Pulmonary artery endothelial cell (primary cell): ENCODE data around the gene KAT7. TPM values are rescaled to one million over a fixed set of nuclear protein-coding genes. Genes with fewer than 3 reads are reported as not detected.
"Not testable (repeated sequence)": the region's sequence is repeated elsewhere in the genome, so short reads cannot be mapped to it uniquely, and the experiment has no call there.

Source experiments
- DNase-seq: peaks from one replicate; pipeline ENCODE4 v3.0.0-alpha.2; 2011; ENCODE audit warnings: low read depth, low spot score
- total RNA-seq: library from RNA; depleted of rRNA; stranded (reverse); fragments of >200 nt; gene quantifications from 2 replicates; pipeline ENCODE4 v1.2.3, GENCODE V29; 2014

The KAT7 gene
- 40.4 and 60.9 TPM in 2 replicates for total RNA-seq

DNA sequence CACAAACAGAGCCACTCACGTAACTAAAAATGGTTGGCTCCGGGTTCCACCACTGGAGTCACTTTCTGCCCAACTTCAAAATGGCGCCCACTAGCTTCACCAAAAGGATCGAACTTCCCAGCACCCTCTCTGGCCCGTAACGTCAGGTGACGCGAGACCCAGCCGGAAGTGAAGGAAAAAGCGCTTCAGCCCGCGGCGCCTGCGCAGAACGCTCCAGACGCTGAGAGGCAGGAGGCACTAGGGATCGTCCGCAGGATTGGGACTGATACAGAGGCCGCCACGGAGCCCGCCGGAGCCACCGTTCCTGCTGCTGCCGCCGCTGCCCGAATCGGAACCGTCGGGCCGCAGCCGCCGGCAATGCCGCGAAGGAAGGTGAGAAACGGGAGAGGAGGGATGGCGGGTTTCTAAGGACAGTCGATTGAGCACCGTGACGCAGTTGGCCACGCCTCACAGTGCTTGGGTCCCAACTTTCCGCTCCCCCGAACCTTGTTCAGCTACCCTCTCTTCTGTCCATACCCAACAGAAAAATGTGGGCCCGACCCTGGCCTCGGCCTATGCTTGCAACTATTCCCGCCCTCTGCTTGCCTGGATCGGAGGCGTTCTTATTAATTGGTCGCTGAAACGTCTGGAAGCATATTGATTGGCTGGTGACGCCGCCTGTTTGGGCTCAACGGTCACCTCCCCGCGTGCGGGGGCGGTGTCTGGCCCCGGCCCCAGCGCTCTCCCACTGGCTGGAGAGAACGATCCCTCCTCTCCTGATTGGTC, at the start of gene KAT7:
TSS of gene KAT7 (plus strand) at position 204 of the 765 bp plus-strand sequence. CDS start at position 358, 154 bp downstream.
- peak; percentile 99 for DNase-seq

GRCh38 chr17:49739641-49740271, 48.7 kb upstream of the KAT7 start:
- no peak for DNase-seq

DNA sequence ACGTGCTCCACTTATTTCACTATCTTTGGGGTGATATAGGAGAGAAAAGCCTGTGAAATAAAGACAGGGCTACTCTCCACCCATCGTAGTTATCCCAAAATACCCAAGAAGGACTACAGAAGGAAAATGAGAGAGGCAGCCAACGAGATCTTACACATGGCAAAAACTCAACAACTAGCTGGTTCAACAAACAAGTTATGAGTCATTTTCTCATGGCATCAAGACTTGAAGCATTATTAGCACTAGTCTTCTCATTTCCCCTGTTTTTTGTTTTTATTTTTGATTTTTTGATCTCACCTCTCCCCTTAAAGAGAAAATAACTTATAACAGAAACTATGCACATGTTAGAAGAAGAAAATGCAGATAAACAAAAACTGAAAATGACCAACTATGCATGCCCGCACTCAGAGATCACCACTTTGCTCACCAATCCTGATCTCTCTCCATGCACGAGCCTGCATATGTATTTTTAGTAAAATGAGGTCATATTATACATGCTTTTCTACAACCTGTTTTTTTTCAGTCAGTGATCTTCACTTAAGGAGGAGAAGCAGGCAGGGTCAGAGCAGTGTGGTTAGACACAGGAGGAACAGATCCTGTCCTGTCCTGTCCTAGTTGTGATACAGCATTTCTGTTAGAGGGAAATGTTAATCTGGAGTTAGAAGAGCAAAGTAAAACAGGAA, 47.3 kb upstream of the KAT7 start:
- DNase-seq: no peak

- DNase-seq: no peak
Measured at GRCh38 chr17:49741692-49742076, 46.8 kb upstream of the KAT7 start.

DNA sequence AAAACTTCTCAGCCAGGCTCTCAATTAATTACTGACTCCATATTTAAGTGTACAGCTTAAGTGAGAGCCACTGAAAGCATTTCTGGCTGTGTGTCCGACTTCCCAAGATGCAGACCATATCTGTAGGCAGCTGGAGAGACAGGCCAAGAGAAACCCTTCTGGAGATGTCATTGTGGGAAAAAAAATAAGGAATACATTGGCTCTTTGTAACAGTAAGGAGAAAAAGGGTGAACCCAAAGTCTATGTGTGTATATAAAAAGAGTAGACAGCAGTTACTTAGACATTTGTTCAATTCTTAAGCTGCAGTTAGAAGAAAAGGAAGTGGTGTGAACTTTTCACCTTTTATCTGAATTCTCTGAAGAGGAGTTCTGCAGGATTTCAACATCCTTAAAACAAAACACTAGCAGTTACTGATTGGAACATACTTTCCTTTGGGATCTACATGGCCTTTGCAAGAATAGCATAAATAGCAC, 46.3 kb upstream of the KAT7 start:
- no peak for DNase-seq

- DNase-seq: no peak
Measured at GRCh38 chr17:49745175-49746139, 43.0 kb upstream of the KAT7 start.

DNA sequence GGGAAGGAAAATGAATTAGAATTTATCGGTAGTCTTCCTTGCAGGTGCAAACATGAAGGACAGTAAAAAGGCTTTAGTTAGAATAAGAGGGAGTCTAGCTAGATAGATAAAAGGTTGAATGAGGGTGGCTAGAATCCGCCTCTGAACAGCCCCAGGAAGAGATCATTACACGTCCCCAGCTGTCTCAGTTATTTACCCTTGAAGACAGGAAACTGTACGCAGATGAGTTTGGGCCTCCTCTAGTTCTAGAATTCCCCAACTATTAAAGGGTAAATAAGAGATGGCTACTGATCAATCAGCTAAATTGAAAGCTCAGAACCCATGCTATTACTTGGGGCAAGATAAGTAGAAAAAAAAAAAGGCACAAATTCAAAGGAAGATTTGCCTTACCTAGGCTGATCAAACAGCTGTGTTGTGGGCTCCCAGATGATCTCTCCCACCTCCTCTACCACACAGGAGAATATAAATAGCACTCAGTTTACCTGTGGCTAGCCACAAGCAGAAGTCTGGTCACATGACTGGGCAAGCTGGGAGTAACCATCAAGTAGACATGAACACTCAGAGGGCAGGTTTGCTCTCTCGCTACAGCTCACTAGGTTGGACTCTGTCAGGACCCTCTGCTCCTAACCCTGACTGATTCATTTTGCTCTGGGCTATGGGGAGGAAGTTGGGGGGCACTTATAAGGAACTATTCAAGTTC, 41.5 kb upstream of the KAT7 start:
- DNase-seq: no peak

DNA sequence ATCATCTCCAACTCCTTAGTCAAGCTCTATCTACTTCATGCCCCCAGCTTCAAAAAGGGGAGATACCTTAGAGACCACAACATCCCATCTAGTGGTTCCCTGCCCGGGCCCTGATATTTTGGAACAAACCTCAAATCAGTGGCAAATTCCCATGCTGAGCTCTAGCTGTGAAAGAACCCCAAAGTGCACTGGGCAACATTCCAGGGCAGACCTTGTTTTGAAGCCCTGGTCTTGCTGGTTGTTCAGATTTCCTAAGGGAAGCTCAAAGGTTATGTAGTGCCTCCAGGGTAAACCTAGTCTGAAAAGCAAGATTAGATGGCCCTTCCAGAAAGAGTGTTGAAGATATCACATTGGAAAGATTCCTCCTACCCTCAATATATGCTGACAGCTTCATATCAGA, 40.8 kb upstream of the KAT7 start:
- DNase-seq: no peak

DNA sequence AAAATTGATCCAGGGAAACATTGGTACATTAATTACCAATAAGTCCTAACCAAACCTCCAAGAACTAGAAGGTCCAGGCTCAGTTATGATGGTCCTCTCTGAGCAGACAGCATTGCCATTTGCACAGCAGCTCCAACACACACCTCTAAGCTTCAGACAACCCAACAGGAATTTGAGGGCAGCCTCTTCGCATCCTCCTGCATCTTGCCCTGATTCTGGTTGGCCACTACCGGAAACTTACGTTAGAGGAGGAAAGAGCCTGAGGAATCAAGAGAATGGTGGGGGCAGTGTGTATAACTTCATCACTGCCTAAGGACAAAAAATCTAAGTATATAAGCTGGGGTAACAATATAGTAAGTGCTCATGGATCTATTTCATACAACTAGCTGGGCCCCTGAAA, 40.3 kb upstream of the KAT7 start:
- no peak for DNase-seq

- no peak for DNase-seq
Measured at GRCh38 chr17:49748791-49749190, 39.7 kb upstream of the KAT7 start.

DNA sequence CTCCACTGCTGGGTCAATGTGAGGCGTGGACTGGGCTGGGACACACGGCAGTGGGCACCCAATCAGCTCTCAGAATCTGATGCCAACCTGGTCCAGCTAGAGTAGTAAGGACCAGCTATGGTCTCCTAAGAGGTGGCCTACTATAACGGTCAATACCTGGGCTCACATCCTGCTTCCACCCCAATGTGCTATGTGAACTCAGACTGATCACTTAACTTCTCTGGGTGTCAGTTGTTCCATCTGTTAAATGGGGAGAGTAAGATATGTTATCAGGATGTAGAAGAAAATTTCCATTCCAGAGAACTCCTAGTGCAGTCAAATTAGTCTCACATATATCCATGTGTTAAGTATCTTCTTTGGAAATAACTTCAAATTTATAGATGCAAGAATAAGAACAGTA, 38.8 kb upstream of the KAT7 start:
- DNase-seq: no peak

DNA sequence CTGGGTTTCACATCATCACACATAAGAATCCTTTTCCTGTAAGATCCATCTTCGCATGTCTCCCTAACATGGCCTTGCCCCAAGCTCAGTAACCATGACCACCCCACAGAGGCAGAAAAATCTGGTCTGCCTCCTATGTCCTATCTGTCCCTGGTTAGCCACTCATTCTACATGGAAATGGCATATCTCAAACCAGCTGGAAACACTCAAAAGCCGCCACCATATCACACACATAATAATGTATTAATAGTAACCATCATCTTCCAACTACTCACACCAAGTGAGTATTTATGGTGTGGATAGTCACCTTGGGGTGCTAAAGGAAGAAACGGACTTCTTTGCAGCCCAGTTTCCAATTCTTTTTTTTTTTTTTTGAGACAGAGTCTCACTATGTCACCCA, 36.0 kb upstream of the KAT7 start:
- no peak for DNase-seq

- no peak for DNase-seq
Measured at GRCh38 chr17:49753959-49754391, 34.5 kb upstream of the KAT7 start.

- DNase-seq: no peak
Measured at GRCh38 chr17:49755663-49756283, 32.7 kb upstream of the KAT7 start.

GRCh38 chr17:49756323-49757150, 31.9 kb upstream of the KAT7 start:
- no peak for DNase-seq

- no peak for DNase-seq
Measured at GRCh38 chr17:49757151-49757777, 31.2 kb upstream of the KAT7 start.

GRCh38 chr17:49758464-49759010, 29.9 kb upstream of the KAT7 start:
- DNase-seq: not testable (repeated sequence)

DNA sequence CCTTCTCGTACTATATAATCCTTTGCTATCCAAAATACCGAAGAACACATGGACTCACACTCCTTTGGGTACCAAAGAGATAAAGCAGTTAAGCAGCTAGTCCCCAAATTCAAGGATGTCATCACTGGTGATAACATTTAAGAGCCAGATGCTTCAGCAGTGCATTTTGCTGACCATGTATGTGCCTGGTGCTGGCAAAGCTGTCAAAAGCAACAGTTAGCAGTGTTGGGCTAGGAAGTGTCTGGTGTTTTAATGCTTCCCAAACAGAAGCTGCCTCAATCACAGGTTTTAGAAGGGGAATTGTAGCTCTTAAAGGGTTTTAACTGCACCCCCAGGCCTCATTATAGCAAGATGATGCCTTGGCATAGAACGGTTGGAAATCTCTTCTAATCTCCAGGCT, 29.3 kb upstream of the KAT7 start:
- no peak for DNase-seq
